ENCODE data around the gene PCID2. TPM values are rescaled to one million over a fixed set of nuclear protein-coding genes. Genes with fewer than 3 reads are reported as not detected.

Gene PCID2
- total and polyA plus RNA-seq, 8 donors, result 17.3 to 33.9 (median 21.0) TPM

DNA sequence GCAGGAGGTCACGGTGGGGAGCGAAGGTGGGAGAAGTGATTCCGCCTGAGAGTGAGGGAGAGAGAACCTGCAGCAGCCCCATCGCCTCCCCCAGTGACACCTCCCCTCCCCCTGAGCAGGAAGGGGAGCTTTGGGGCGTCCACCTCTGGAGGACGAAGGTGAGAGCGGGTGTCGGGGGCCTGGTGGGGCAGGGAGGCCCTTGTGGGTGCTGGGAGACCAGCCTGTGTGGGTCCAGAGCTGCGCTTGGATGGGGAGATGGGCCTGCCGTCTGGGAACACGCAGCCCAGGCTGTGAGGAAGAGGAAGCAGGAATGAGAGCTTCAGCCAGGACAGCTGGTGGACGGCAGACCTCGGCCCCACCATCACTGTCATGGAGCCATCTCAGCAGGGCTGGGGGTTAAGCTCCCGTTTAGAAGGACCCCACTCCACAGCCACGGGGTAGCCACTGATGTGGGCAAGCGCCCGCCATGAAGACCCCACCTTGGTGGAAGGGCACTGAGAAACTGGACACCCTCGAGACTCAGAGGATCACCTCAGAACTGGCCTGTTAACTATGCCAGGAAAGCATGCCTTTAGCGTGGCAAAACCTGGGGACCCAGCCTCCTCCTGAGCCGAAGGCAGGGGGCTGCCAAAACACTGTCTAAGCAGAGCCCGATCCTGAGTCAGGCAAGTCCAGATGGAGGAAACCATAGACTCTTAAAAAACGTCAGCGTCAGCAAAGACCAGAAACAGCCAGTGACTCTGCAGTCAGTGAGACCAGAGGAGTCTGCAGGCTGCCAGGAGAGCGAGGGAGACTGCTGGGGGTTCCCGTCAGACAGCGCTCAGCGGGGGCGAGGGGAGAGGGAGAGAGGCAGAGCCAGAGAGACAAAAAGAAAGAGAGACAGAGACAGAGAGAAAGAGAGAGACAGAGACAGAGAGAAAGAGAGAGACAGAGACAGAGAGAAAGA lies 56.5 kb downstream of the PCID2 start:
- TF ChIP-seq, protein P1, sequence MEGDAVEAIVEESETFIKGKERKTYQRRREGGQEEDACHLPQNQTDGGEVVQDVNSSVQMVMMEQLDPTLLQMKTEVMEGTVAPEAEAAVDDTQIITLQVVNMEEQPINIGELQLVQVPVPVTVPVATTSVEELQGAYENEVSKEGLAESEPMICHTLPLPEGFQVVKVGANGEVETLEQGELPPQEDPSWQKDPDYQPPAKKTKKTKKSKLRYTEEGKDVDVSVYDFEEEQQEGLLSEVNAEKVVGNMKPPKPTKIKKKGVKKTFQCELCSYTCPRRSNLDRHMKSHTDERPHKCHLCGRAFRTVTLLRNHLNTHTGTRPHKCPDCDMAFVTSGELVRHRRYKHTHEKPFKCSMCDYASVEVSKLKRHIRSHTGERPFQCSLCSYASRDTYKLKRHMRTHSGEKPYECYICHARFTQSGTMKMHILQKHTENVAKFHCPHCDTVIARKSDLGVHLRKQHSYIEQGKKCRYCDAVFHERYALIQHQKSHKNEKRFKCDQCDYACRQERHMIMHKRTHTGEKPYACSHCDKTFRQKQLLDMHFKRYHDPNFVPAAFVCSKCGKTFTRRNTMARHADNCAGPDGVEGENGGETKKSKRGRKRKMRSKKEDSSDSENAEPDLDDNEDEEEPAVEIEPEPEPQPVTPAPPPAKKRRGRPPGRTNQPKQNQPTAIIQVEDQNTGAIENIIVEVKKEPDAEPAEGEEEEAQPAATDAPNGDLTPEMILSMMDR (IDR thresholded peaks at IDR 0.05), result no peak
- intact Hi-C loops (cut with DNase I), result no loop called here
- Histone ChIP-seq H3K27me3 (no peaks in the 10 kb centered on the region), H3K4me3 (no peak overlapping the region), H3K4me1 (peaks cover 0 to 7% (median 5%) of the 10 kb centered on the region in 3 donors), H3K36me3 (no peaks in the 10 kb centered on the region), H3K9me3 (no peaks in the 10 kb centered on the region), H3K27ac (no peak overlapping the region)
- DNase-seq, result peak in 1 of 6 donors; percentile 67
- peak in 3 of 4 donors; percentile 3 to 44 (median 6) for ATAC-seq
- FAIRE-seq, result no peak
- WGBS, 2 donors, result 83 to 85% methylated on average over 27 to 28 of the region's 28 CpGs

DNA sequence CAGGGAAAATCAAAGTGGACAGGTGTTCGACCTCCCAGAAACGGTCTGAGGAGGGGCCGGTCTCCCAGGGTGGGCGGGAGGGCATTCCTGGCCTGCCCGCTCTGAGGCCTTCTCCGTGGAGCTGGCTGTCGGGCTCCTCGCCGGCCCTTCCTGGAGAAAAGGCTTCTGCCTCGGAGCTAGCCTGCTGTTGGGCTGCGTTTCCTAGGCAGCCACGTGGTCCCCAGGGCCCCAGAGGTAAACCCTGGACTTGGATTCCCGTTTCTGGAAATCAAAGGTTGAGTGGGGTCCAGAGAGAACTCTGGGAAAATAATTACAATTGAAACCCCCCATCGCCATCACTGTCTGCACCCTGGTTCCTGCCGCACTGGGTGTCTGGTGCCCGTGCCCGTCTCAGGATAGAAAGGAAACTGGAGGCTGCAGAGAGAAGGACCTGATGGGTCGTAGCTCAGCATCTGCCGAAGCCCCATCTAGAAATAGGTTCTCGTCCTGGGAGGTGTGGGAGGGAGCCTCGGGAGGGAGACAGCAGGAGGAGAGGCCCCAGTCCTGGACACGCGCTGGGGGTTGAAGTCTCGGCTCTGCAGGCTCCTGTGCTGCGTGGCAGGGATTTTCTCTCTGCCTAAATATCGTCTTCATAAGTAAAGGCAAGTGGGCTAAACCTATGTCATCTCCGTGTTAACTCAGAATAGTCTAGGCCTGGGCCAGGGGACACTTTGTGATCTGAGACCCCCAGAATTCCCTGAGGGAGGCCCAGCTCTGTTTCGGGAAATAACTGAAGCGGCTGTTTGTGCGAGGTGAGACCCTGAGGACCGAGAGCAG lies 57.7 kb downstream of the PCID2 start:
- FAIRE-seq (no peak), ATAC-seq (no peak), DNase-seq (no peak)
- intact Hi-C loops (cut with DNase I), result no loop called here
- Histone ChIP-seq H3K27ac (no peak overlapping the region), H3K36me3 (no peaks in the 10 kb centered on the region), H3K4me3 (no peak overlapping the region), H3K4me1 (peaks cover 0 to 7% (median 5%) of the 10 kb centered on the region in 3 donors), H3K27me3 (no peaks in the 10 kb centered on the region), H3K9me3 (no peaks in the 10 kb centered on the region)
- 85 to 86% methylated on average over 31 of the region's 31 CpGs for WGBS, 2 donors
- TF ChIP-seq, protein P1 (IDR thresholded peaks at IDR 0.05), result no peak

DNA sequence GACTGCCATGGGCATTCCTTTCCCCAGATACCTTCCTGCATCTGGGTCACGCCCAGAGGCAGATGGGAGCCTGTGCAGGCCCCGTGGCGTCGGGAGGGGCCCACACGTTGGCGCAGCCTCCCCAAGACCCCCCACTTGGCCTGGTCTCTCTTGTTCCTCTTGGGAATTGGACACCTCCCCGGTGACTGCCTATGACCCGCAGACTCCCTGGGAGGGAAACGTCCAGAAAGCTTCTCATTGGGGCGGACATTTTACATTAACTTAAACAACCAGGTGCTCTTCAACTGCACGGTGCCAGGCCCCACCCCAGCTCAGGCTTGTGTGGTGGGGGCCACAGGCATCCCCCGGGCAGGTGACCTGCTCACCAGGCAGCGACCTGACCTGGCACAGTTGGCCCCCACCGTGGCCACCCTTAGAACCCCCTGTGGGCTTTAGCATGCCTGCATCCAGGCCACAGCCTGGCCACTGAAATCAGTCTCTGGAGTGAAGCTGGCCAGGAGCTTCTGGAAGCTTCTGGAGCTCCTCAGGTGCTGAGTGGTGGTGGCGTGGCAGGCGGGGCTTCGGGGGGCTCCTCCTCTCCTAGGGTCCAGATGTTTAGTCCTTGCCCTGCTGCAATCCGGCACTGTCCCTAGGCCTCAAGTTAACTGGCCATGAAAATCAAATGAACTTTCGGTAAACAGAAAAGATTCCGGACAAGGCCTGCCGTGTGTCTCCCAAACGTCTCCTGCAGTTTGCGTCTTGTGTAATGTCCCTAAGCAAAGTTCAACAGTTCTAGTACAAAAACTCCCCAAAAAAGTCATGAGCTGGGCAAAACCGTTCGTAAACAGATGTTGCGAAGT lies 58.5 kb downstream of the PCID2 start:
- ATAC-seq, result no peak
- peaks cover 0 to 7% (median 5%) of the 10 kb centered on the region in 3 donors for H3K4me1 ChIP-seq
- WGBS, 2 donors, result 84 to 87% methylated on average over 26 of the region's 26 CpGs
- H3K27me3 ChIP-seq, result no peaks in the 10 kb centered on the region
- FAIRE-seq, result no peak
- no peak for DNase-seq
- H3K36me3 ChIP-seq, result no peaks in the 10 kb centered on the region
- intact Hi-C loops (cut with DNase I), result no loop called here
- TF ChIP-seq, protein P1 (IDR thresholded peaks at IDR 0.05), result no peak
- H3K27ac ChIP-seq, result no peak overlapping the region
- no peaks in the 10 kb centered on the region for H3K9me3 ChIP-seq
- no peak overlapping the region for H3K4me3 ChIP-seq

DNA sequence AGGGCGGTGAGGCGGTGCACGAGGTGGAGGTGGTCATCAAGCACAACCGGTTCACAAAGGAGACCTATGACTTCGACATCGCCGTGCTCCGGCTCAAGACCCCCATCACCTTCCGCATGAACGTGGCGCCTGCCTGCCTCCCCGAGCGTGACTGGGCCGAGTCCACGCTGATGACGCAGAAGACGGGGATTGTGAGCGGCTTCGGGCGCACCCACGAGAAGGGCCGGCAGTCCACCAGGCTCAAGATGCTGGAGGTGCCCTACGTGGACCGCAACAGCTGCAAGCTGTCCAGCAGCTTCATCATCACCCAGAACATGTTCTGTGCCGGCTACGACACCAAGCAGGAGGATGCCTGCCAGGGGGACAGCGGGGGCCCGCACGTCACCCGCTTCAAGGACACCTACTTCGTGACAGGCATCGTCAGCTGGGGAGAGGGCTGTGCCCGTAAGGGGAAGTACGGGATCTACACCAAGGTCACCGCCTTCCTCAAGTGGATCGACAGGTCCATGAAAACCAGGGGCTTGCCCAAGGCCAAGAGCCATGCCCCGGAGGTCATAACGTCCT lies 59.4 kb downstream of the PCID2 start:
- Histone ChIP-seq H3K27me3 (no peaks in the 10 kb centered on the region), H3K27ac (no peak overlapping the region), H3K4me1 (peaks cover 0 to 7% (median 5%) of the 10 kb centered on the region in 3 donors), H3K9me3 (no peaks in the 10 kb centered on the region), H3K4me3 (no peak overlapping the region), H3K36me3 (no peaks in the 10 kb centered on the region)
- intact Hi-C loops (cut with DNase I), result no loop called here
- DNase-seq (no peak), FAIRE-seq (no peak), ATAC-seq (no peak)
- 87 to 88% methylated on average over 38 of the region's 38 CpGs for WGBS, 2 donors
- TF ChIP-seq, protein P1 (IDR thresholded peaks at IDR 0.05), result no peak

All from pancreas (tissue), 10 donors.